Panc1 (cell line): ENCODE measurements around the gene SPOUT1.

ENCODE experiments used
- POLR2AphosphoS5 ChIP-seq: IDR thresholded peaks from 2 replicates; pipeline ENCODE4 v1.6.1; 2012; ENCODE audit warnings: mild to moderate bottlenecking, low read depth, low read length, moderate library complexity
- REST ChIP-seq, 2 experiments: IDR thresholded peaks; 2 replicates each; pipeline ENCODE4 v1.6.1; 2011 to 2012; ENCODE audit warnings: low read depth in 2 of 2, control low read depth in 1 of 2, low read length in 1 of 2, mild to moderate bottlenecking in 1 of 2, moderate library complexity in 1 of 2; ENCODE audit not compliant: insufficient read depth in 1 of 2
- SIN3A ChIP-seq: IDR thresholded peaks from 2 replicates; pipeline ENCODE4 v1.6.1; 2012; ENCODE audit warnings: low read depth, mild to moderate bottlenecking, low read length, moderate library complexity, borderline replicate concordance; ENCODE audit not compliant: insufficient read depth
- TCF7L2 ChIP-seq: IDR thresholded peaks from 2 replicates; pipeline ENCODE4 v1.6.1; 2011; ENCODE audit warnings: mild to moderate bottlenecking, low read depth, low read length, inconsistent platforms
- TF ChIP-seq, protein P1 (sequence below): fragments of 450-650 bp; IDR thresholded peaks from 2 replicates; pipeline ENCODE4 v1.5.1; 2017; ENCODE audit warnings: mild to moderate bottlenecking

GRCh38 chr9:128870128-128870940, 40.7 kb upstream of the SPOUT1 start:
- TF ChIP-seq, protein P1, sequence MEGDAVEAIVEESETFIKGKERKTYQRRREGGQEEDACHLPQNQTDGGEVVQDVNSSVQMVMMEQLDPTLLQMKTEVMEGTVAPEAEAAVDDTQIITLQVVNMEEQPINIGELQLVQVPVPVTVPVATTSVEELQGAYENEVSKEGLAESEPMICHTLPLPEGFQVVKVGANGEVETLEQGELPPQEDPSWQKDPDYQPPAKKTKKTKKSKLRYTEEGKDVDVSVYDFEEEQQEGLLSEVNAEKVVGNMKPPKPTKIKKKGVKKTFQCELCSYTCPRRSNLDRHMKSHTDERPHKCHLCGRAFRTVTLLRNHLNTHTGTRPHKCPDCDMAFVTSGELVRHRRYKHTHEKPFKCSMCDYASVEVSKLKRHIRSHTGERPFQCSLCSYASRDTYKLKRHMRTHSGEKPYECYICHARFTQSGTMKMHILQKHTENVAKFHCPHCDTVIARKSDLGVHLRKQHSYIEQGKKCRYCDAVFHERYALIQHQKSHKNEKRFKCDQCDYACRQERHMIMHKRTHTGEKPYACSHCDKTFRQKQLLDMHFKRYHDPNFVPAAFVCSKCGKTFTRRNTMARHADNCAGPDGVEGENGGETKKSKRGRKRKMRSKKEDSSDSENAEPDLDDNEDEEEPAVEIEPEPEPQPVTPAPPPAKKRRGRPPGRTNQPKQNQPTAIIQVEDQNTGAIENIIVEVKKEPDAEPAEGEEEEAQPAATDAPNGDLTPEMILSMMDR: no peak
- TF ChIP-seq POLR2AphosphoS5 (no peak), REST (IDR thresholded peaks at IDR 0.05; ENCODE audit: insufficient read depth in 1 of 2, low read depth in 2 of 2, low read length in 1 of 2) (no peak), TCF7L2 (no peak), SIN3A (no peak)
